ENCODE measurements around the gene OPA1.

OPA1 gene

DNA sequence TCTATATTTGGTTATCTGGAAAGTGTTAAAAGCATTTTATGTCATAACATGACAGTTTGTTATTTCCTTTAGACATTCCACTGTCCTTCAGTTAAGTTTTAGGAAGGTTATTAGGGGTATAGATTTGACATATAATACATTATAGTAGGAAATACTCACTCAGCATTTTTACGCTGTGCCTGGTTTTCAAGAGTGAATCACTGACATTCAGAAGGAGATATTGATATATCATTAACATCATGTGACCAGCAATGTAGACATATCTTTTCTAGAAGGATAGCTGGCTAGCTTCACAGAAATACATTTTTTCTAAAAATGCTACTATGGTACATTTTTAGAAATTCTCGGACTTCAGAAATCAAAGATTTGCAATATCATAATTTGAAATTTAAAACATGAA lies 57.6 kb downstream of the OPA1 start:
- peaks cover 9% of the 10 kb centered on the region for H3K36me3 Mint-ChIP-seq
- H3K4me1 Mint-ChIP-seq (ENCODE audit: low read depth), result no peaks in the 10 kb centered on the region
- no peak overlapping the region for H3K4me3 Mint-ChIP-seq
- no peaks in the 10 kb centered on the region for H3K9me3 Mint-ChIP-seq (ENCODE audit: low read depth)
- H3K27ac Mint-ChIP-seq, result no peak overlapping the region
- no peaks in the 10 kb centered on the region for H3K27me3 Mint-ChIP-seq

DNA sequence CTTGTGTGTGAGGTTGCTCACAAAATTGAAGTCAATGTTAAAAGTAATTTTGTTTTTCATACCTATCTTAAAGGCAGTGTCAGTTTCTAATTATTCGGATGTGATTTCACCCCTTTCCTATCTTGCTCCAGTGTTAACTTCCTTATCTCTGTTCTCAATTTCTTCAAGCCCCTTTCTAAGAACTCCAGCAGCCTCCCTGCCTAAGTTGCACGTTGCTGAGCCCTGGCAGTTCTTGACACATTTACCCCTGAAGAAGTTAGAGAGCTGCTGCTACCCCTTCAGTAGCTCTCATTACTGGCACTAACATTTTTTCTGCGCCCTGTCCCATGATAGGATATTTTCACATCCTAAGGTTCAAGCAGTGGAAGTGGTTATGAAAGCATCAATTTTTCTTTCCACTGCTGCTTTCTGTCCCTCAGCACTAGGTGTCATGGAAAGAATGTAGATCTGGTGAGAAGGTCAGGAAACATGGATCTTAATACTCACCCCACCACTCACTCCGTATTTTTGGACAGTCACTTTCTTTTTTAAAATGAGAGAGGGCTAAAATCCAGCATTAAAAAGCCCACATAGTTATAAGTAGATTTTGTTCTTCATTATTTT lies 62.9 kb downstream of the OPA1 start:
- H3K9me3 Mint-ChIP-seq (ENCODE audit: low read depth), result no peaks in the 10 kb centered on the region

DNA sequence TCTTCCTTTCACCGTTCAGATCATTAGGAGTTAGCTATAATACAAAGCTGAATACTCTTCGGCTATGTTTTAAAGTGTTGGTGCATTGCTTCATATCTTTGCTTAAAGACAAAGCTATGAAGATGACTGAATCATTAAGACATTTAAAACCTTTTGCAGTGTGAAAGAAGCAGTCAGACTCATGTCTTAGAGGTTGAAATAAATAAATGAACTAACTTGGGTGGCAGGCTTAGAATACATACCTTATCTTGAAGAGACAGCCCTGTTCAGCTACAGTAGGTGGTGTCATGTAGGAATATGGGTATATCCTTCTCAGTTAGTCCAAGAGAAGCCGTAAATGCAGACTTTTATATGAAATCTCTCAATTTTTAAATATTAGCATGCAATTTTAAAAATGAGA lies 63.4 kb downstream of the OPA1 start:
- Mint-ChIP-seq H3K4me3 (no peak overlapping the region), H3K4me1 (ENCODE audit: low read depth) (no peaks in the 10 kb centered on the region), H3K27ac (no peak overlapping the region), H3K27me3 (no peaks in the 10 kb centered on the region), H3K9me3 (ENCODE audit: low read depth) (no peaks in the 10 kb centered on the region), H3K36me3 (peaks cover 2% of the 10 kb centered on the region)

More for the DNA sequence above, 62.9 kb downstream of the OPA1 start:
- Mint-ChIP-seq H3K4me3 (no peak overlapping the region), H3K27ac (no peak overlapping the region), H3K27me3 (no peaks in the 10 kb centered on the region), H3K36me3 (no peaks in the 10 kb centered on the region), H3K4me1 (ENCODE audit: low read depth) (no peaks in the 10 kb centered on the region)

DNA sequence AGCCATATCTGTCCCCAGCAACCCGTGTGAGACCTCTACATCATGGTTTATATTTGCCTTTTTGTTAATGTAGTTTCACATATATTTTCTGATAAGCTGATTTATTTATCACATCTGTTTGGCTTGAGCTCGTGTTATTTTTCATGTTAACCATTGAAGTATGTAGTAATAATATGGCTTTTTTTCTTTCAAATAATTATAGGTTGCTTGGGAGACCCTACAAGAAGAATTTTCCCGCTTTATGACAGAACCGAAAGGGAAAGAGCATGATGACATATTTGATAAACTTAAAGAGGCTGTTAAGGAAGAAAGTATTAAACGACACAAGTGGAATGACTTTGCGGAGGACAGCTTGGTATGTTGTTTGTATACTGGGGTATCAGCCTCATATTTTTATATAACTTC lies 63.9 kb downstream of the OPA1 start:
- no peaks in the 10 kb centered on the region for H3K9me3 Mint-ChIP-seq (ENCODE audit: low read depth)
- no peaks in the 10 kb centered on the region for H3K4me1 Mint-ChIP-seq (ENCODE audit: low read depth)
- H3K36me3 Mint-ChIP-seq, result peaks cover 4% of the 10 kb centered on the region
- H3K27ac Mint-ChIP-seq, result no peak overlapping the region
- H3K27me3 Mint-ChIP-seq, result no peaks in the 10 kb centered on the region
- no peak overlapping the region for H3K4me3 Mint-ChIP-seq

DNA sequence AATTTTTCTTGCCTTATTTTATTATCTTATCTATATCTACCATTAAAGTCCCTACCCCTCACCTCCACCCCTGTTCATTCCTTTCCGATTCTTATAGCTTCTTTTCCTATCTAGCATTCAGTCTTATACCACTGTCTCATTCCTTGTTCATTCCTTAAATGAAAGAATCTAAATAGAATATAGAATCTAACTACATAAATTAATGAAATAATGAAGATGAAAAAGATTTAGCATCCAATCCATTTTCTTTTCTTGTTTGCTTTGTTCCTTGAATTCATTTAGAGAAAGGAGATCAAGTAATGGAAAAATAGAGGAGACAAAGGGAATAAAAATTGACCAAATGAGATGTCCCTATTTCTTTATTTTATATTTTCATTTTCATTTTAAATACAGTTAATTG lies 67.2 kb downstream of the OPA1 start:
- Mint-ChIP-seq H3K4me3 (no peak overlapping the region), H3K4me1 (ENCODE audit: low read depth) (no peaks in the 10 kb centered on the region), H3K36me3 (peaks cover 4% of the 10 kb centered on the region), H3K9me3 (ENCODE audit: low read depth) (no peaks in the 10 kb centered on the region), H3K27me3 (no peaks in the 10 kb centered on the region), H3K27ac (no peak overlapping the region)

DNA sequence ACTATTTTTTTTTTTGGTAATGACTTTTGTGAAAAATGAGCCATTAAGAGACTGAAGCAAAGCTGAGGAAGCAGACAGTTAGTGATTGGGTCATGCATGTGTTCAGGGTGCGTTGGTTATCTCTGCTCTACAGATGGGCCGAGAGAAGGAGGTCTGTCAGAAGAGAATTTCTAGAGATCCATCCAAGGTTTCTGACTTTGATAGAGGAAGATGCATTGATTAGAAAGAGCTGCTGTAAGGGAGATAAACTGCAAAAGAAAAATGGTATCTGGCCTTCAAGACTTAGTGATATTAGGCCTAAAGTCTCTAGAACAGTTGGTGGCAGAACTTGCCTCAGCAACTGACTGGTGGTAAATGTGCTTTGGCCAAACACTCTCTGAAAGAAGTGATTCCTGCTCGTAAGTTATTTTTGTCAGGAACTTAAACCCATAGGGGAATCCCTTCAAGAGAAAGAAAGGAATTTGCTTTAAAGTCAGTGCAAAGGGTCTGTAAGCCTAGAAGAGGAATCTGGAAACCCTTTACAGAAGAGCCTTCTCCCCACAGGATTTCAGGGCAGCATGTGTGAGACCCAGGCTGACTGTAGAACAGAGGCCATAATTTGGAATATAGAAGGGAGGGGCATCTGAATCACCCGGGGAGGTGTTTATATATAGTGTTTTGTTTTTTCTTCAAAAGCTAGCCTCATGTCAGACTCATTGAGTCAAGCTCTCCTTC lies 67.8 kb downstream of the OPA1 start:
- peaks cover 4% of the 10 kb centered on the region for H3K36me3 Mint-ChIP-seq
- H3K4me1 Mint-ChIP-seq (ENCODE audit: low read depth), result no peaks in the 10 kb centered on the region
- no peaks in the 10 kb centered on the region for H3K9me3 Mint-ChIP-seq (ENCODE audit: low read depth)
- H3K27me3 Mint-ChIP-seq, result no peaks in the 10 kb centered on the region
- H3K27ac Mint-ChIP-seq, result no peak overlapping the region
- no peak overlapping the region for H3K4me3 Mint-ChIP-seq

DNA sequence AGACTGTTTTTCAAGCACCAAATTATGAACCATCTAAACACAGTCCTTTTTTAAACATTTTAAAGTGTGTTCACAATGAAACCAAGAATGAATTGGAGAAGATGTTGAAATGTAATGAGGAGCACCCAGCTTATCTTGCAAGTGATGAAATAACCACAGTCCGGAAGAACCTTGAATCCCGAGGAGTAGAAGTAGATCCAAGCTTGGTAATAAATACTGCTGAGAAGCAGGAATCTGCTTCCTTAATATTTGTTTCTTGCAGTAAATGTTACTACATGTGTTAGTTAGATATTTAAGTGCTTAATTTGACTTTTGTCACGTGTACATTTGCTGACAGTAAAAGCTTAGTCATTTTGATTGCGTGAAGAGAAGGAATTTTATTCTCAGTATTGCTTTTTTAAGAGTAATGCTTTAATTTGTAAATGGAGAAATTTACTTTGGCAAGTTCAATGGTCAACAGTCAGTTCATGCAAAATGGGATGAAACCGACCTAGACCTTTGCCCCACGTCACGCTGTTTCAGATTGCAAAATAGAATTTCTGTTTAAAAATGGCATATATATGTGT lies 69.8 kb downstream of the OPA1 start:
- Mint-ChIP-seq H3K27ac (no peak overlapping the region), H3K4me1 (ENCODE audit: low read depth) (no peaks in the 10 kb centered on the region), H3K9me3 (ENCODE audit: low read depth) (no peaks in the 10 kb centered on the region), H3K4me3 (no peak overlapping the region), H3K27me3 (no peaks in the 10 kb centered on the region), H3K36me3 (peaks cover 7% of the 10 kb centered on the region)

DNA sequence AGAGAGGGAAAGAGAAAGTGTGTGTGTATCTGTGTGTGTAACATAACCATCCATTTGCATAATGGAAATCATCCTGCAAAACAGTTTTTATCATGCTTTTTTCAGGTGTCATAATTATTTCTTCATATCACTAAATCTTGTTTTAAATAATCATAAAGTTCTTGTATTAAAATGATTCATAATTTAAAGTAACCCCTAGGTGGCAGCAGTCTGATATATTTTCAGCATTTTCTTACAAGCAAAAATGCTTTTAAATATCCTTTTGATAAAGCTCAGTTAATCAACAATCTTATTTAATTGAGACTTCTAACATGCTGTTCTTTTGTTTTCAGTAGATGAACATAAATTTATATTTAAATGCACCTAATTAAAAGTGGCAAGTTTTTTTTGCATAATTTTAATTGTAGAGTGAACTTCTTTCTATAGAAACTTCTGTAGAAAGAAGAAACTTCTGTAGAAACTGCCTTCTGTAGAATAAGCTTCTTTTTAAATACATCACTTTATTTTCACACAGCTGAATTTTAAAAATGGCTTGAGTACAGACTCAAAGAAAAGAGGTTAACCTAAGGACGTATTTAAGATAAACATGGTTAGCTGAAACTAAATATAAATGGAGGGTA lies 72.5 kb downstream of the OPA1 start:
- peaks cover 15% of the 10 kb centered on the region for H3K36me3 Mint-ChIP-seq
- H3K4me1 Mint-ChIP-seq (ENCODE audit: low read depth), result no peaks in the 10 kb centered on the region
- H3K4me3 Mint-ChIP-seq, result no peak overlapping the region
- no peaks in the 10 kb centered on the region for H3K9me3 Mint-ChIP-seq (ENCODE audit: low read depth)
- no peaks in the 10 kb centered on the region for H3K27me3 Mint-ChIP-seq
- H3K27ac Mint-ChIP-seq, result no peak overlapping the region

DNA sequence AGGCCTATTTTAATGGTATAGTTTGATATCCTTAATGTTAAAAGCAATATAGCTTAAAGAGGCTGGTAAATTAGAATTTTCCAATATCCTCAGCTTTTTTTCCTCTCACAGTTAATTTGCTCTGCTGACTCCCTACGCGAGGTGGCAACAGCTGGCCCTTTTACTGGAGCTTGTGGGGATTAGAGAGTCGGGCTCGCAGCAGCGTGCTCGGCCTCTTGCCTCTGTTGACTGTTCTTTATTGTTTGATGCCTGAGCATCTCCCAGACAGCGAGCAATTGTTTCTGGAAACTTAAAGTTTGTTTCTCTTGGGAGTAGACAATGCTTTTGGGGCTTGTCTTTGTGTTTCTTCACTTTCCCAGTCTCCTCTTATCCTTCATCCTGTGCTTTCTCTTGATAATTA lies 80.8 kb downstream of the OPA1 start:
- Mint-ChIP-seq H3K4me3 (no peak overlapping the region), H3K4me1 (ENCODE audit: low read depth) (peaks cover 6% of the 10 kb centered on the region), H3K9me3 (ENCODE audit: low read depth) (no peaks in the 10 kb centered on the region), H3K27ac (no peak overlapping the region), H3K36me3 (peaks cover 16% of the 10 kb centered on the region), H3K27me3 (no peaks in the 10 kb centered on the region)

DNA sequence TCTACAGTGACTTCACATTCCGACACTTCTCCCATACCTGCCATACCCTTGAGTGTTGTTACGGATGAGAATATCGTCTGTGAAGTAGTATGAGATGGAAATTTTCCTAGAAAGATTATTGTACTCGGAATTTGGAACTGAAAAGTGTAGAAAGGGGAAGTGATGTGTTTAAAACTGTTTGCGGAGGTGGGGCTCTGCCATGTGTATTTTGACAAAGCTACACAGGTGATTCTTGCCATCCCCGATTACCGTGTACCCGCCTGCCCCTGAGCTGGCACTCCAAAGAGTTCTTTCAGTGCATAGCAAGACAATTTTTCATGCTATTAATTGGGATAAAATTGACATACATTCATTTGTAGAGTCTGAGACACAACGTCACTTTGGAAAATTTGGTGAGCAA lies 81.7 kb downstream of the OPA1 start:
- no peaks in the 10 kb centered on the region for H3K9me3 Mint-ChIP-seq (ENCODE audit: low read depth)
- peaks cover 6% of the 10 kb centered on the region for H3K4me1 Mint-ChIP-seq (ENCODE audit: low read depth)
- H3K36me3 Mint-ChIP-seq, result peaks cover 14% of the 10 kb centered on the region
- no peaks in the 10 kb centered on the region for H3K27me3 Mint-ChIP-seq
- no peak overlapping the region for H3K4me3 Mint-ChIP-seq
- H3K27ac Mint-ChIP-seq, result no peak overlapping the region

DNA sequence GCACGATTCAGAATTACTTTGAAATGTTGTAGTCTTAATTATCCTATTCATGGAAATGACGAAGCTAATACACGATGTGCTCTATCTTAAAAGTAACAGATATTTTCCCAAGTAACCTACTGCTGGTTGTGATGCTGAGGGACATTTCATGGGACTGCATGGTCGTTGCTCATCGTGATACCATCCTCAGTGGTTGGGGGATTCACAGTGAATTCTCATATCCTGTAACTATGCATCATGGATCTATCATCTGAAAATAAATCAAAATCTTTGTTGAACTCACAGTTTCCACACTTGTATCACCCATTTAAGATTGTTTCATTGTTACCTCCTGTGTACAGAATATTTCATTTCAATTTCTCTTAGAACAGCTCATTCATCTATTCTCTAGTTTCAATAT lies 84.7 kb downstream of the OPA1 start:
- Mint-ChIP-seq H3K27ac (no peak overlapping the region), H3K4me3 (no peak overlapping the region), H3K9me3 (ENCODE audit: low read depth) (no peaks in the 10 kb centered on the region), H3K36me3 (peaks cover 13% of the 10 kb centered on the region), H3K27me3 (no peaks in the 10 kb centered on the region), H3K4me1 (ENCODE audit: low read depth) (peaks cover 6% of the 10 kb centered on the region)

DNA sequence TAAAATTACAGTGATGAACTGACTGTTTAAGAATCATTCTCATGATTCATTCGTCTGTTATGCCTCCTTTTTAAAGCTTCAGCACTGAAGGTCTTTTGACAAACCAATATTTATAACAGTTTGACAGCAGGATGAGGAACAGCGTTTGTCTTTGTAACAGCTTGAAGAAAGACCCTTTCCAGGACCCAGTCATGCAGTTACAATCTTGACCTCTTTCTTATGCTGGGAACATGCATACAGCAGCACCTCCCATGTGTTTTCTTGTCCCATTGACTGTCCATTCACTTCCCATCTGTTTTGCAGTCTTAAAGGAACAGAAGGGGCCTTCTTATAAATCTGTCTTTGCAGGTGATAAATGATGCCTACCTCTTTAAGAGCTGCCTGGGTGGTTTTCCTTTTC lies 87.2 kb downstream of the OPA1 start:
- Mint-ChIP-seq H3K27ac (no peak overlapping the region), H3K27me3 (no peaks in the 10 kb centered on the region), H3K4me3 (no peak overlapping the region), H3K4me1 (ENCODE audit: low read depth) (peaks cover 6% of the 10 kb centered on the region), H3K36me3 (peaks cover 11% of the 10 kb centered on the region), H3K9me3 (ENCODE audit: low read depth) (no peaks in the 10 kb centered on the region)

DNA sequence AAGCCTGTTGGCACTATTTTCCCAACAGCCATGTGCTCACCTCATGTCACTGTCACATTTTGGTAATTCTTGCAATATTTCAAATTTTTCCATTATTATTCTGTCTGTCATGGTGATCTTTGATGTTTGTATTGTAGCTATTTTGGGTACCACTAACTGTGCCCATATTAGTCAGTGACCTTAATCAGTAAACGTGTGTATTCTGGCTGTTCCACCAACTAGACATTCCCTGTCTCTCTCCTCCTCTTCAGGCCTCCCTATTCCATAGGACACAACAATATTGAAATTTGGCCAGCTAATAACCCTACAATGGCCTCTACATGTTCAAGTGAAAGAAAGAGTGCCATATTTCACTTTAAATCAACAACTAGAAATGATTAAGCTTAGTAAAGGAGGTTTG lies 88.6 kb downstream of the OPA1 start:
- no peak overlapping the region for H3K4me3 Mint-ChIP-seq
- no peaks in the 10 kb centered on the region for H3K9me3 Mint-ChIP-seq (ENCODE audit: low read depth)
- peaks cover 11% of the 10 kb centered on the region for H3K36me3 Mint-ChIP-seq
- H3K27me3 Mint-ChIP-seq, result no peaks in the 10 kb centered on the region
- H3K27ac Mint-ChIP-seq, result no peak overlapping the region
- peaks cover 6% of the 10 kb centered on the region for H3K4me1 Mint-ChIP-seq (ENCODE audit: low read depth)

DNA sequence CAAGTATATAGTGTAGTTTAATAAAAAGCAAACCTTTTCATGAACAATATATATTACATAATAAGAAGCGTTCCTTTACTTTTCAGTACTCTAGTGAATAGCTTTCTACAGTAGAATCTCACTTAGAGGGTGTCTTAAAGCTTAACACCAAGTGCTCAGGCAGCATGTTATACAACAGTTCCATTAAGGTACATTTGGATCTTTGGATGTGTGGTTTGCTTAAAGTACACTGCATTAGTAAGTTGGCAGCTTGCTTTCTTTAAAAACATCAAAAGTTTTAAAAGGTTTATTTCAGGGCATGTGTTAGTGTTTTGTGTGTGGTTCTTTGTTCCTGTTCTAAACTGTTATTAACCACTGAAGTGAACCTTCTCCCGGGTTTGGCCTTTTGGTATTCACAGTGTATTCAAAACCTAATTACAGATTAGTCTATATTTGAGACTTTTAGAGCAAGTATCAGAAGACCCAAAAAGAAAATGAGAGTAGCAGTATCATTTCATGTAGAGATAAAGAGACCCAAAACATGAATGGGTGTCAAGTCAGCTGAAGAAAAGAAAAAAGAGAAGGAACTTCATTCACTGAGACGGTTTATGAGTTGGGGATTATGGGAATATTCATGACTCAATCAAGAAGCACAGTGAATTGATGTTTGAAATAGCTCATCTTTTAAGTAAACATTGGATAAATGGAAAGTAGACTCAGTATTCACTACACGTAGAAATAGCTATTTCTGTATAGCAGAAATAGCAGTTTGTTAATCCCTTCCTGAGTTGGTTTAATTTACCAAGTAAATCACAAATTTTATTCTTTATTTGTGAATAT lies 93.9 kb downstream of the OPA1 start:
- H3K27me3 Mint-ChIP-seq, result no peaks in the 10 kb centered on the region
- no peak overlapping the region for H3K4me3 Mint-ChIP-seq
- H3K36me3 Mint-ChIP-seq, result peaks cover 3% of the 10 kb centered on the region
- peaks cover 2% of the 10 kb centered on the region for H3K4me1 Mint-ChIP-seq (ENCODE audit: low read depth)
- H3K9me3 Mint-ChIP-seq (ENCODE audit: low read depth), result no peaks in the 10 kb centered on the region
- H3K27ac Mint-ChIP-seq, result no peak overlapping the region
